K562 (cell line): ENCODE measurements around the gene EHD2.

Source experiments
- BRF2 ChIP-seq: IDR thresholded peaks from 3 replicates; pipeline ENCODE4 v1.6.1; 2011; ENCODE audit warnings: borderline replicate concordance, mild to moderate bottlenecking; ENCODE audit not compliant: insufficient read length, insufficient read depth
- FOS ChIP-seq: IDR thresholded peaks from 3 replicates; pipeline ENCODE4 v1.6.1; 2011; ENCODE audit not compliant: insufficient read length; ENCODE audit errors: extremely low read depth
- YBX1 ChIP-seq: fragments of 450-650 bp; IDR thresholded peaks from 2 replicates; pipeline ENCODE4 v1.7.1; 2016; ENCODE audit warnings: mild to moderate bottlenecking
- TF ChIP-seq, protein P1 (sequence below): sonication (generic); formaldehyde crosslinking; IDR thresholded peaks from 2 replicates; pipeline ENCODE4 v1.8.1; 2023; ENCODE audit warnings: mild to moderate bottlenecking, missing genetic modification reagents
- TF ChIP-seq, protein P2 (sequence below), 2 experiments: fragments of 450-650 bp; formaldehyde crosslinking in 1 of 2; IDR thresholded peaks; 2 replicates each; pipeline versions ENCODE4 v1.4.0 to v1.6.1; 2014 to 2020; ENCODE audit warnings: mild to moderate bottlenecking in 2 of 2, borderline replicate concordance in 1 of 2, low read depth in 1 of 2

DNA sequence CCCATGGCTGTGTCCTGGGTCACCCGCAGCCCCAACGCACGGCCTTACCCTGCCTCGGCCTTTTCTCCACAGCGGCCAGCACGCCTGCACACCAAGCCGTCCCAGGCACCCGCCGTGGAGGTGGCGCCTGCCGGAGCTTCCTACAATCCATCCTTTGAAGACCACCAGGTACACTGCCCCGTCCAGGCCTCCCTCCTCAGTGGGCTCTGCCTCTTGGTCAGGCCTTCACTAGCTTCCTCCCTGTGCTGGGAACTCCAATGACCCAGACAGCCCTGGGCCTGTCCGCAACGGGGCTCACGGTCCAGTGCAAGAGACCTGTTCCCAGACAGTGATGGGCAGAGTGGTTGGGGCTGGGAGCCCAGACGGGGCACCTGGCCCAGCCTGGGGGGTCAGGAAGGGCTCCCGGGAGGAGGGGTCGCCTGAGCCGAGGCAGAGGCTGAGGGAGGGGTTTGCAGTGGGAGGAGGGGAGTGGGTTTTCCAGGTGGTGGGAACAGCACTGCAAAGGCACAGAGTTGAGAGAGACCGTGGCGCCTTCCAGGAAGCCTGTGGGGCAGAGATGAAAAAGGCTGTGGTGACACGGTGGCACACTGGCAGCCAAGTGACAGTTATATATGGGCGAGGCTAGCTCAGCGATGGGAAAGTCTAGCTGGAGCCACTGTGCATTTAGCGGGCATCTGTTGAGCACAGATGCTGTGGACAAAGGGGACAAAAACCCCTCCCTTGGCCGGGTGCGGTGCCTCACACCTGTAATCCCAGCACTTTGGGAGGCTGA is 39.4 kb downstream of the EHD2 start:
- TF ChIP-seq, protein P1, sequence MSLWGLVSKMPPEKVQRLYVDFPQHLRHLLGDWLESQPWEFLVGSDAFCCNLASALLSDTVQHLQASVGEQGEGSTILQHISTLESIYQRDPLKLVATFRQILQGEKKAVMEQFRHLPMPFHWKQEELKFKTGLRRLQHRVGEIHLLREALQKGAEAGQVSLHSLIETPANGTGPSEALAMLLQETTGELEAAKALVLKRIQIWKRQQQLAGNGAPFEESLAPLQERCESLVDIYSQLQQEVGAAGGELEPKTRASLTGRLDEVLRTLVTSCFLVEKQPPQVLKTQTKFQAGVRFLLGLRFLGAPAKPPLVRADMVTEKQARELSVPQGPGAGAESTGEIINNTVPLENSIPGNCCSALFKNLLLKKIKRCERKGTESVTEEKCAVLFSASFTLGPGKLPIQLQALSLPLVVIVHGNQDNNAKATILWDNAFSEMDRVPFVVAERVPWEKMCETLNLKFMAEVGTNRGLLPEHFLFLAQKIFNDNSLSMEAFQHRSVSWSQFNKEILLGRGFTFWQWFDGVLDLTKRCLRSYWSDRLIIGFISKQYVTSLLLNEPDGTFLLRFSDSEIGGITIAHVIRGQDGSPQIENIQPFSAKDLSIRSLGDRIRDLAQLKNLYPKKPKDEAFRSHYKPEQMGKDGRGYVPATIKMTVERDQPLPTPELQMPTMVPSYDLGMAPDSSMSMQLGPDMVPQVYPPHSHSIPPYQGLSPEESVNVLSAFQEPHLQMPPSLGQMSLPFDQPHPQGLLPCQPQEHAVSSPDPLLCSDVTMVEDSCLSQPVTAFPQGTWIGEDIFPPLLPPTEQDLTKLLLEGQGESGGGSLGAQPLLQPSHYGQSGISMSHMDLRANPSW (CRISPR knock-in tag), result no peak
- no peak for TF ChIP-seq FOS
- no peak for TF ChIP-seq YBX1
- TF ChIP-seq, protein P2, sequence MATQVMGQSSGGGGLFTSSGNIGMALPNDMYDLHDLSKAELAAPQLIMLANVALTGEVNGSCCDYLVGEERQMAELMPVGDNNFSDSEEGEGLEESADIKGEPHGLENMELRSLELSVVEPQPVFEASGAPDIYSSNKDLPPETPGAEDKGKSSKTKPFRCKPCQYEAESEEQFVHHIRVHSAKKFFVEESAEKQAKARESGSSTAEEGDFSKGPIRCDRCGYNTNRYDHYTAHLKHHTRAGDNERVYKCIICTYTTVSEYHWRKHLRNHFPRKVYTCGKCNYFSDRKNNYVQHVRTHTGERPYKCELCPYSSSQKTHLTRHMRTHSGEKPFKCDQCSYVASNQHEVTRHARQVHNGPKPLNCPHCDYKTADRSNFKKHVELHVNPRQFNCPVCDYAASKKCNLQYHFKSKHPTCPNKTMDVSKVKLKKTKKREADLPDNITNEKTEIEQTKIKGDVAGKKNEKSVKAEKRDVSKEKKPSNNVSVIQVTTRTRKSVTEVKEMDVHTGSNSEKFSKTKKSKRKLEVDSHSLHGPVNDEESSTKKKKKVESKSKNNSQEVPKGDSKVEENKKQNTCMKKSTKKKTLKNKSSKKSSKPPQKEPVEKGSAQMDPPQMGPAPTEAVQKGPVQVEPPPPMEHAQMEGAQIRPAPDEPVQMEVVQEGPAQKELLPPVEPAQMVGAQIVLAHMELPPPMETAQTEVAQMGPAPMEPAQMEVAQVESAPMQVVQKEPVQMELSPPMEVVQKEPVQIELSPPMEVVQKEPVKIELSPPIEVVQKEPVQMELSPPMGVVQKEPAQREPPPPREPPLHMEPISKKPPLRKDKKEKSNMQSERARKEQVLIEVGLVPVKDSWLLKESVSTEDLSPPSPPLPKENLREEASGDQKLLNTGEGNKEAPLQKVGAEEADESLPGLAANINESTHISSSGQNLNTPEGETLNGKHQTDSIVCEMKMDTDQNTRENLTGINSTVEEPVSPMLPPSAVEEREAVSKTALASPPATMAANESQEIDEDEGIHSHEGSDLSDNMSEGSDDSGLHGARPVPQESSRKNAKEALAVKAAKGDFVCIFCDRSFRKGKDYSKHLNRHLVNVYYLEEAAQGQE (IDR thresholded peaks at IDR 0.05; ENCODE audit: borderline replicate concordance), result no peak
- TF ChIP-seq, protein P2 (CRISPR knock-in tag; IDR thresholded peaks at IDR 0.05; ENCODE audit: low read depth), result no peak
- no peak for TF ChIP-seq BRF2
